PC-9 (cell line): ENCODE measurements around the gene ZFYVE16. TPM values are rescaled to one million over a fixed set of nuclear protein-coding genes. Genes with fewer than 3 reads are reported as not detected.
A peak's percentile ranks its signal among the peaks of the same experiment; 100 is the strongest.

Experiments
- Bru-seq: library from RNA; stranded (reverse); fragments of 400-500 nt; gene quantifications from one replicate; lab custom pipeline; 2021; lab: Mats Ljungman, UMichigan
- BruChase-seq, 2 experiments: library from RNA; stranded (reverse); fragments of 400-500 nt; gene quantifications; one replicate each; lab custom pipeline; 2021; lab: Mats Ljungman, UMichigan
- BruUV-seq: library from RNA; stranded (reverse); fragments of 400-500 nt; replicated peaks from 2 replicates; lab custom pipeline; 2021; lab: Mats Ljungman, UMichigan
- CTCF ChIA-PET: fragments of 300-600 bp; sonication (Branson Sonifier 250); formaldehyde crosslinking; loops from one replicate; lab custom pipeline; 2022; ENCODE audit warnings: antibody characterized with exemption; lab: Charles Lee
- POLR2A ChIA-PET: fragments of 300-600 bp; sonication (Branson Sonifier 250); formaldehyde crosslinking; loops from one replicate; lab custom pipeline; 2022; ENCODE audit warnings: antibody characterized with exemption; ENCODE audit not compliant: unreplicated experiment; lab: Charles Lee
- DNase-seq, 2 experiments: peaks; one replicate each; pipeline versions ENCODE4 v3.0.0 to v3.0.0-alpha.2; 2015 to 2022; ENCODE audit warnings: mixed read lengths in 1 of 2
- H2AFZ ChIP-seq: fragments of 200-600 bp; sonication (generic); 2 replicates; pipeline ENCODE4 v1.8.1; 2017; ENCODE audit warnings: antibody characterized with exemption
- H3F3A ChIP-seq: fragments of 200-600 bp; sonication (generic); 2 replicates; pipeline ENCODE4 v1.8.1; 2017; ENCODE audit warnings: antibody characterized with exemption, mild to moderate bottlenecking, low read depth; ENCODE audit not compliant: insufficient read depth
- H3K27ac ChIP-seq: fragments of 200-600 bp; sonication (generic); 2 replicates; pipeline ENCODE4 v1.6.1; 2016; ENCODE audit warnings: mixed run types
- H3K27me3 ChIP-seq: fragments of 200-600 bp; sonication (generic); 2 replicates; pipeline ENCODE4 v1.6.1; 2016; ENCODE audit warnings: low read depth, mixed run types; ENCODE audit not compliant: insufficient read depth
- H3K36me3 ChIP-seq: fragments of 200-600 bp; sonication (generic); 2 replicates; pipeline ENCODE4 v1.6.1; 2016; ENCODE audit warnings: low read depth, mixed run types
- H3K4me1 ChIP-seq: fragments of 200-600 bp; sonication (generic); replicated peaks from 2 replicates; pipeline ENCODE4 v1.6.1; 2016; ENCODE audit warnings: mixed run types; ENCODE audit not compliant: insufficient read depth
- H3K4me2 ChIP-seq: fragments of 200-600 bp; sonication (generic); 2 replicates; pipeline ENCODE4 v1.6.1; 2017; ENCODE audit warnings: mixed run types
- H3K4me3 ChIP-seq: fragments of 200-600 bp; sonication (generic); 2 replicates; pipeline ENCODE4 v1.6.1; 2016; ENCODE audit warnings: mixed run types
- H3K79me2 ChIP-seq: fragments of 200-600 bp; sonication (generic); 2 replicates; pipeline ENCODE4 v1.6.1; 2017; ENCODE audit warnings: low read depth, mixed run types
- H3K9me2 ChIP-seq: fragments of 200-600 bp; sonication (generic); 2 replicates; pipeline ENCODE4 v1.8.1; 2017; ENCODE audit warnings: mild to moderate bottlenecking; ENCODE audit not compliant: insufficient read depth
- H3K9me3 ChIP-seq: fragments of 200-600 bp; sonication (generic); 2 replicates; pipeline ENCODE4 v1.8.1; 2016; ENCODE audit warnings: low read depth; ENCODE audit not compliant: insufficient read depth
- H4K20me1 ChIP-seq: fragments of 200-600 bp; sonication (generic); 2 replicates; pipeline ENCODE4 v1.8.1; 2017; ENCODE audit not compliant: insufficient read depth
- CTCF ChIP-seq: fragments of 200-600 bp; sonication (generic); conservative IDR thresholded peaks from 2 replicates; pipeline ENCODE4 v1.6.1; 2017; ENCODE audit warnings: mixed run types, antibody characterized with exemption, mild to moderate bottlenecking, moderate library complexity
- EZH2 ChIP-seq: fragments of 200-600 bp; sonication (generic); IDR thresholded peaks from 2 replicates; pipeline ENCODE4 v1.8.0; 2017; ENCODE audit warnings: antibody characterized with exemption, low read depth
- intact Hi-C: fragments of 100-400 bp; cut with micrococcal nuclease; formaldehyde crosslinking; loops from one replicate; pipeline ENCODE4 v1.10.0; 2022; ENCODE audit not compliant: unreplicated experiment
- long read RNA-seq: library from polyadenylated mRNA; stranded (forward); transcript quantifications from one replicate; pipeline ENCODE4 v2.0.0, GENCODE V29; 2022
- total RNA-seq: library from RNA; stranded (reverse); gene quantifications from 2 replicates; pipeline ENCODE4 v1.2.3, GENCODE V29; 2021

Gene ZFYVE16
- total RNA-seq (27.7 and 34.4 TPM in 2 replicates), Bru-seq, nascent RNA (percentile 80 among the genes with signal in this experiment), BruChase-seq, experiment 1, labeled RNA remaining after a 2-hour chase (percentile 87 among the genes with signal in this experiment), BruChase-seq, experiment 2, labeled RNA remaining after a 6-hour chase (percentile 79 among the genes with signal in this experiment)
- long read RNA-seq, full-length matches to known transcripts = 3 of 9 reads
- long read RNA-seq, partial matches to known transcripts = 2 of 9 reads
- long read RNA-seq, other reads (novel, unspliced or antisense) = 4 of 9 reads

DNA sequence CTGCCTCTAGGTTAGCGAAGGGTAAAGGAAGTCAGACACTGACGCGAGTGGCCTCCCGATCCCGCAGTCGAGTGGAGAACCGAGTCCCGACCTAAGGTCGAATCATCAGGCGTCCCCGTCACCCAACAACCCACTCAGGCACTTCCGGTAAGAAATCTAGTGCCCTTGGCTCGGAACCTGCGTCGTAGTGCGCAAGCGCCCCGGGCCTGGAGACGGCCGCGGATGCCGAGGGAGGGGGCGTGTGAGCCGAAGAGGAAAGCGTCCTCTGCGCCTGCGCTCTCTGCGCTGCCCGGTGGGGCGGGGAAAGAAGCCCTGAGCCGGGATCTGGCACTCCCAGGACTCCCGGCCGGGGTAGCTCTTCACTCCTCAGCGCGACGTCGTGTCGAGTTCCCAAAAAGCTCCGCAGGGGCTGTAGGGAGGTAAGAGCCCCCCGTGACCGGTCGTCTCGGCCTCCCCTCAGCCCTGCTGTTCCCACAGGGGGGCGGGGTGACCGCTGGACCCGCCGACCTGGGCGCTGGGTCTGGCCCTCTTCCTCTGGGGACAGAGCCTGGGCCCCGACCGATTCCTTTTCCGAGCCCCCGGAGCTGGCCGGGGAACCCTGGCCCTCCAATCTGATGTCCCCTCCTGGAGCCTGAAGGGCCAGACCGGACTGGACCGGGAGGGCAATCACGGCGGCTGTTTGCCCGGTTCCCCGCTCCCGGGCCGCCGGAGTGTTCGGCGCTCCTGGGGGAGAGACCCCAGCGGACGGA, at the start of gene ZFYVE16:
Gene ZFYVE16, plus strand, starts transcription at position 330 of the 749 bp plus-strand sequence. CDS start 26,084 bp downstream, outside the sequence.
- DNase-seq = peak; percentile 89 to 97
- TF ChIP-seq EZH2 = no peak
- peak; percentile 47; the same call in 1 of the 2 replicates for TF ChIP-seq CTCF
- Histone ChIP-seq H3K4me3 (peak within 1 kb of the TSS; percentile 83), H3K9me2 (no peaks in the 10 kb centered on the region), H3K4me1 (peaks cover 18% of the 10 kb centered on the region), H3K27me3 (no peaks in the 10 kb centered on the region), H3K36me3 (no peaks in the 10 kb centered on the region), H3K27ac (peak within 1 kb of the TSS; percentile 83), H3K4me2 (peak within 1 kb of the TSS; percentile 79), H4K20me1 (no peaks in the 10 kb centered on the region), H2AFZ (peak within 1 kb of the TSS; percentile 92), H3F3A (0 out of 2 replicates have a peak, but pooled peaks cover 7% of the 10 kb centered on the region), H3K9me3 (no peaks in the 10 kb centered on the region), H3K79me2 (peaks cover 41% of the 10 kb centered on the region)
- BruUV-seq = no TSS peak
- CTCF ChIA-PET = interaction anchor here (0.7 to 0.8 kb wide), 2 partner anchors 264 to 316 kb away, joined by 4 to 5 read pairs; no protein-coding TSS in a partner anchor
- POLR2A ChIA-PET = interaction anchor here (0.5 to 0.7 kb wide), 5 partner anchors 59 to 1701 kb away, joined by 3 to 8 read pairs (median 4); no protein-coding TSS in a partner anchor
- intact Hi-C loops = no loop called here

DNA sequence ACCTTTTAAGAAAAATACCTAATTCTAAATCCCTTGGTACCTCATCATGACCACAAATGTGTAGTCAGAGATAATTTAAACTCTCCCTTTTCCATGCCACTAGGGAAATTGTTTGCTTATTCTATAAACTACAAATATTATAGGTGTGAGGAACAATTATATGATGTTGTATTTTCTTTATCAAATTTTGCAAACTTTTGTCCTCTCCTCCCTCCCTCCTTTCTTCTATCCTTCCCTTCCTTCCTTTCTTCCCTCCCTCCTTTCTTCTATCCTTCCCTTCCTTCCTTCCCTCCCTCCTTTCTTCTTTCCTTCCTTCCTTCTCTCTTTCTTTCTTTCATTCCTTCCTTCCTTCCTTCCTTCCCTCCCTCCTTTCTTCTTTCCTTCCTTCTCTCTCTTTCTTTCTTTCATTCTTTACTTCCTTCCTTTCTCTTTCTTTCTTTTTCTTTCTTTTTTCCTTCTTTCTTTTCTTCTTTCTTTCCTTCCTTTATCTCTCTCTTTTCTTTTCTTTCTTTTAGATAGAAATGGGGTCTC, 46.9 kb upstream of the ZFYVE16 start:
- intact Hi-C loops = no loop called here
- DNase-seq = no peak
- H3K4me3 ChIP-seq = no peak overlapping the region
- ChIA-PET CTCF (no interaction called here), POLR2A (no interaction called here)
- no peaks in the 10 kb centered on the region for H3K79me2 ChIP-seq
- no peaks in the 10 kb centered on the region for H3K9me2 ChIP-seq
- no peaks in the 10 kb centered on the region for H3K4me1 ChIP-seq
- no peak for TF ChIP-seq CTCF
- TF ChIP-seq EZH2 = no peak
- H3K36me3 ChIP-seq = no peaks in the 10 kb centered on the region
- H3K27ac ChIP-seq = no peak overlapping the region
- H3K27me3 ChIP-seq = no peaks in the 10 kb centered on the region
- BruUV-seq = no TSS peak
- no peaks in the 10 kb centered on the region for H4K20me1 ChIP-seq
- H2AFZ ChIP-seq = no peak overlapping the region
- no peaks in the 10 kb centered on the region for H3F3A ChIP-seq
- no peaks in the 10 kb centered on the region for H3K9me3 ChIP-seq
- no peak overlapping the region for H3K4me2 ChIP-seq

GRCh38 chr5:80364892-80365291, 43.0 kb upstream of the ZFYVE16 start:
- Histone ChIP-seq H3K4me1 (no peaks in the 10 kb centered on the region), H3K9me3 (no peaks in the 10 kb centered on the region), H3K27me3 (no peaks in the 10 kb centered on the region), H3K79me2 (no peaks in the 10 kb centered on the region), H3K27ac (no peak overlapping the region), H3K4me2 (no peak overlapping the region), H3K4me3 (no peak overlapping the region), H3F3A (no peaks in the 10 kb centered on the region), H3K36me3 (no peaks in the 10 kb centered on the region), H2AFZ (no peak overlapping the region), H4K20me1 (no peaks in the 10 kb centered on the region), H3K9me2 (no peaks in the 10 kb centered on the region)
- ChIA-PET CTCF (no interaction called here), POLR2A (no interaction called here)
- DNase-seq = no peak
- TF ChIP-seq EZH2 = no peak
- no peak for TF ChIP-seq CTCF
- no TSS peak for BruUV-seq
- intact Hi-C loops = no loop called here
